ENCODE measurements around the gene VPS13C.

GRCh38 chr15:61835496-61836106, 224.6 kb downstream of the VPS13C start:
- TF ChIP-seq EZH2 (IDR thresholded peaks at IDR 0.05) (no peak), POLR2AphosphoS5 (IDR thresholded peaks at IDR 0.05; ENCODE audit: borderline replicate concordance, low read depth, low read length) (no peak), FOXP2 (optimal IDR thresholded peaks at IDR 0.05; ENCODE audit: control extremely low read depth, extremely low read length, insufficient read depth) (no peak)
